HG02642 (cell line): ENCODE results near the gene COMP.

Experiments used
- ATAC-seq: cut with Tn5 transposase; IDR thresholded peaks from one replicate; pipeline ENCODE4 v1.9.1; 2021; ENCODE audit warnings: mild to moderate bottlenecking; ENCODE audit not compliant: unreplicated experiment, poor library complexity

Gene COMP

DNA sequence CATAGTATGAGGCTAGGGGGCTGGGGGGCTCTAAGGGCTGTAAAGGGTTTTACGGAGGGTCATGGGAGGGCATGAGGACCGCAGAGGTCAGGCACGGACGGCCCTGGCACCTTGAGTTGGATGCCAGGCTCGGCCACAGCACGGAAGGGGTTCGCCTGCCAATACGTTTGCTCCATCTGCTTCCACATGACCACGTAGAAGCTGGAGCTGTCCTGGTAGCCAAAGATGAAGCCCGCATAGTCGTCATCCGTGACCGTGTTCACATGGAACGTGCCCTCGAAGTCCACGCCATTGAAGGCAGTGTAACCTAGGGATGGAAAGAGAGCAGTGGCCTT lies 6.4 kb downstream of the COMP start:
- no peak for ATAC-seq

DNA sequence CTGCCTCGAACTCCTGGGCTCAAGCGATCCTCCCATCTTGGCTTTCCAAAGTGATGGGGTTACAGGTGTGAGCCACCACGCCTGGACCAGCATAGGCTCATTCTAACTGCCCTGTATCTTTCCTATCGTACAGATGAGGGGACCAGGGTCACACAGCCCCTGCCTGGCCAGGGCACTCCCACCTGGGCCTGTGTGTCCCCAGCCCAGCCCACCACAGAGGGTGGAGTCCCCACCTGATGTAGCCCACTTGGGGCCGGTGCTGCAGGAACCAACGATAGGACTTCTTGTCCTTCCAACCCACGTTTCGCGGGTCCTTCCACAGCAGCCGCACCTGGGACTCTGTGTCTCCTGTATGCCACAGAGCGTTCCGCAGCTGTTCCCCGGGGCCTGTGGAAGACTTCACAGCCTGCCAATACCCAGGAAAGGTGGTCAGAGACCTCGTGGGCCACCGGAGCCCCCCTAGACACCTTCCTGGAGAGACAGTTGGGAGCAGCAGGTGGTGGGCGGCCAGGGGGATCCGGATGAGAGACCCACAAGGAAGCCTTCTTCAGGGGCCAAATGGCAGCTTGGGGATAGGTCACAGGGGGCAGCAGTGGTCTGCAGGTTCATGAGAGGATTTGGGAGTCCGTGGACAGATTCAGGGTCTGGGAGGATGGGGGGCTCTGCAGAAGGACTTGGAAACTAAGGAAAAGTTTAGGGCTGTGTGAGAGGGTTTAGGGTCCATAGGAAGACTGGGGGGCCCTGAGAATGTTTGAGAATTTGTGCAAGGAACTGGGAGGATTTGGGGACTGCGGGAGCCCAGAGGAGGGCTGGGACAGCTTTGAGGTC lies 6.9 kb downstream of the COMP start:
- ATAC-seq: no peak

DNA sequence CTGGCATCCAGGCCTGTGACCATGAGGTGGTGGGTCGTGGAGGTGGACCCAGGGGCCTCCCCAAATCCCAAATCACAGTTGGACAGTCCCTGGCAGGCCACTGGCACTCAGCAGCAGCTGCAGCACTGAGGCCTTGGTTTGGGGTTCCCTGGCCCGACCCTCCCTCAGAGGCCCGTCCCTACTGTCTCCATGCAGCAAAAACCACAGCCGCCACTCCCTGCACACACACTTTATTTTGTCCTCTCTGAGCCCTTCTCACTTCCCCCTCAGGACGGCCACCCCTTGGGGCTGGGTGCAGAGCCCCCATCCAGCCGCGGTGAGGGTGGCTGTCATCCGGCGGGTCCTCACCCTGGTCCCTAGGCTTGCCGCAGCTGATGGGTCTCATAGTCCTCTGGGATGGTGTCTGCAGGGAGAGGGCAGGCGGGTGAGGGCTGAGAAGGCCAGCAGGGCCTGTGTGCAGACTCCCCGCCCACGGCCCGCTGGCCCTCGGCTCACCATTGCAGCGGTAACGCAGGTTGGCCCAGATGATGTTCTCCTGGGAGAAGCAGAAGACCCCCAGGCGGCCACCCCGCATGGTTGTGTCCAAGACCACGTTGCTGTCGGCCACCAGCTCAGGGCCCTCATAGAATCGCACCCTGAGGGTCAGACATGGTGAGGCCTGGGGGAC lies 8.4 kb downstream of the COMP start:
- ATAC-seq: no peak

DNA sequence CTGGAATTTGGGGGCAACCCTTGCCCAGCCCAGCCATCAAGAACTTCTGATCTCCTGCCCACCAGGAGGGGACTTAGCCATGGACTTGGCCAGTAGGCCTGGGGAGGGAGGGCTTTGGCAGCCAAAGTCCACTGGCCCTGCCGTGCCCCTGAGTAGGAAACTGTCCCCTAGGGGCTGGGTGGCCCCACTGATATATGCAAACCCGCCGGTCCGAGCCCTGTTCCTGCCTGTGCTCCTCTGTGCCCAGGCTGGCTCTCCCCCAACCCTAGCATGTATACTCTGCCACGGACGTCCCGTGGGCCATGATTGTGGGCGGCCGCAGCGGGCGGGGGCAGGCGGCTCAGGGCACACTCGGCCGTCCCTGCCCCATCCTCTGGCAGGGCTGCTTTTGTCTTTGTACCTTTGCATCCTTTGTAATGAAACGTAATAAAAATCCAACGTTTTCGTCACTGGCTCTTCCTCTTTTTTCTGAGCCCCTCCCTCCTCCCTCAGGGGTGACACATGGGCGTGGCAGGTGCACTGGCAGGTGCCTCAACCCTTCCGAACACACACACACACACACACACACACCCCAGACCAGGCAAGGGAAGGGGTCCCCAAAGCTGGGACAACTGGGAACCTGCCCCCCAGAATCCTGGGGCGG lies 9.1 kb downstream of the COMP start:
- no peak for ATAC-seq

DNA sequence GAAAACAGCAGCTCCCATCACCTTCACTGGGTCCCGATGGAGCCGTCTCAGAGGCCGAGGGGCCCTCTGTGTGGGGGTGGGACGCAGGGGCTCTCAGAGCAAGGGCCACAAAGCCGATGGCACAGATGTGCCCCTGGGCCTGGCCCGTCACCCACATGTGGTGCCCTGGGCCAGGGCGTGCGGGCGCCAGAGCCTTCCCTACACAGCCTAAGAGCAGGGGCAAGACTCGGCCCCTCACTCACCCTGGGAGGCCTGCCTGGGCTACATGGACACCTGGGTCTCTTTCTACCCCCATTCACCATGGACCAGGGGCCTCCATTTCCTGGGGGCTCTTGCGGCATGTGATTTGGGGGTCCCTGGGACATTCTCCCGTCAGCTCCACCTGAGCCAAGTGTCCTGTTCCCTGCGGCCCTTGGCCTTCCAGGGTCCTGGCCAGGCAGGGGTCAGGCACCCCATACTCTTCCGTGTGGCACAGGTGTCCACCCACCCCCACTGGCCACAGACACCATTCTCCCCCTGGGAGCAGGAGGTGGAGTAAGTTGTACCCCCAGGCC lies 10.0 kb downstream of the COMP start:
- ATAC-seq: no peak

DNA sequence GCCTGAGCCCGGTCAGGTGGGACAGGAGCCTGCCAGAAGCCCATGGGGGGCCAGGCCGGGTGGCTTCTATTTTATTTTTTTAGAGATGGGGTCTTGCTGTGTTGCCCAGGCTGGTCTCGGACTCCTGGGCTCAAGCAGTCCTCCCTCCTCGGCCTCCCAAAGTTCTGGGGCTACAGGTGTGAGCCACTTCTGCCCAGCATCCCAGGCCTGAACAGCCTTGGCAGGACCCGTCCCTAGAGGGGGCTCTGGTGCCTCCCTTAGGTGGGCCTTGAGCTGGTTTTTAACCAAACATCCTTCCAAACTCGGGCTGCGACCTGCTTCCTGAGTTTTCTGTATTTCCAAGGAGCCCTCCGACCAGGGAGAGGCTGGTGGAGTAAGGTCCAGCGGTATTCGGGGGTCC lies 10.5 kb downstream of the COMP start:
- no peak for ATAC-seq

DNA sequence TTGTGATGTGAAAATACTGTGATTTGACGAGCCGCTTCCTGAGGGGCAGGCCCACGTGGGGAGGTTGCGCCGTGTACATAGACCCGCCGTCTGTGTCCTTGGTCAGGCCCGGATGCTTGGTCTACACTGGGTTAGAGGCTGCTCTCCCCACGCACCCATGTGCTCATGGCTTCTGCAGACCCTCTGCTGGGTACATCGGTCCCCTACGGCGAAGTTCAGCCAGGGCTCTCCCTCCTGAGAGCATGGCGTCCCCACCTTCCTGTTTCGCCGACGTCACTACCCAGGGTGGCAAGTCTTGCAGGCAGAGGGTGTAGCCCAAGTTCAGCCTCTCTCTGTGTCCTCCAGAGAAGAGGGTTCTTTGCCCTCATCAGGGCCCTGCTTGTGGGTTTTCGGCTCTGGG lies 11.0 kb downstream of the COMP start:
- no peak for ATAC-seq

DNA sequence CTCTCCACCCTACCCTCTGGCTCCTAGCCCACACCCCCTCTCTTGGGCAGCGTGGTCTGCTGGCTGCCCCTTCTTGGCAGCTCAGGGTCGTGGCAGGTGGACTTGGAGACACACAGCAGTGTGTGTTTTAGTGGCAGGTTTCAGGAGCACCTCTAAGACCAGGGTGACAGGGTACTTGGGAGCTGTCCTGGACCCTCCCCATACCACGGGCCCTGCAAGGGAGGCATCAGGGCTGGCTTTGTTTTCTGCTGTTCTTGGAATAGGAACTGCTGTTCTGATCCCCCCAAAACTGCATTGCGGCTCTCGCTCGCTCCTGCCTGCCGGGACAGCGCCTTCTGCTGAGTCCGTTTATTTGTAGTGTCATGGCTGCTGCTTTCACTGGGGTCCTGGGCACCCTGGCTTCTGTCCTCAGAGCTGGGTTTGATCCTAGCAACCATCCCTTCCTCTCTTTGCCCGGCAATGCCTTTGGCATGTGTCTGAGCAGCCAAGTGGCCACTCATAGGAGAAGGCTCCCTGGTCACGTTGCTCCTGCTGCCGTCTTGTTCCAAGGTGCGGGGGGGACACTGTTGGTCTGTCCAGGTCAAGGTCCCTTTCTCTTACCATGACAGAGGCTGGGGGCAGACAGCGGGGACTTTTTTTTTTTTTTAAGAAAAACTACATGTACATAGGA lies 12.1 kb downstream of the COMP start:
- ATAC-seq: no peak

DNA sequence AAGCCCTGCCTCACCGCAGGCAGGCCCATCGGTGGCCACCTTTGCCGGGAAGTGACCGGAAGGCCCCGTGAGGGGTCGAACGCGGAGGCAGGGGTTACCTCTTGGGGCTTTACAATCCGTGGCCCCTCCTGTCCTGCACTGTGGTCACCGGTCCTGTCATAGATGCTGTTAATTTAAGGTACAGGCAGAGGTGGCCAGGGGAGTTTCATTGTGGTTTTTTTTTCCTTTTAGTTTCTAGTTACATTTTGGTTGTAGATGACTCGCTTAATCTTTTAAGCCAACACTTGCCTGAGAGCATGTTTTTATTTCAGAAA lies 13.1 kb downstream of the COMP start:
- no peak for ATAC-seq

DNA sequence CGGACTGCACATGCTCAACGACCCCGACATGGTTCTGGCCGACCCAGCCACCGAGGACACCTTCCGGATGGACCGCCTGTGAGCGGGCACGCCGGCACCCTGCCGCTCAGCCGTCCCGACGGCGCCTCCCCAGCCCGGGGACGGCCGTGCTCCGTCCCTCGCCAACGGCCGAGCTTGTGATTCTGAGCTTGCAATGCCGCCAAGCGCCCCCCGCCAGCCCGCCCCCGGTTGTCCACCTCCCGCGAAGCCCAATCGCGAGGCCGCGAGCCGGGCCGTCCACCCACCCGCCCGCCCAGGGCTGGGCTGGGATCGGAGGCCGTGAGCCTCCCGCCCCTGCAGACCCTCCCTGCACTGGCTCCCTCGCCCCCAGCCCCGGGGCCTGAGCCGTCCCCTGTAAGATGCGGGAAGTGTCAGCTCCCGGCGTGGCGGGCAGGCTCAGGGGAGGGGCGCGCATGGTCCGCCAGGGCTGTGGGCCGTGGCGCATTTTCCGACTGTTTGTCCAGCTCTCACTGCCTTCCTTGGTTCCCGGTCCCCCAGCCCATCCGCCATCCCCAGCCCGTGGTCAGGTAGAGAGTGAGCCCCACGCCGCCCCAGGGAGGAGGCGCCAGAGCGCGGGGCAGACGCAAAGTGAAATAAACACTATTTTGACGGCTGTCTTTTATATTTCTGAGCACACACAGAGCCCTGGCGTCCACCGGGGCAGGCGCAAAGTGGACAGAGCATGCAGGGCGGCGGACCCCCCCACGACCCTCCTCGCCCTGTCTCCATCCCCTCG lies 13.6 kb downstream of the COMP start:
- ATAC-seq: no peak

DNA sequence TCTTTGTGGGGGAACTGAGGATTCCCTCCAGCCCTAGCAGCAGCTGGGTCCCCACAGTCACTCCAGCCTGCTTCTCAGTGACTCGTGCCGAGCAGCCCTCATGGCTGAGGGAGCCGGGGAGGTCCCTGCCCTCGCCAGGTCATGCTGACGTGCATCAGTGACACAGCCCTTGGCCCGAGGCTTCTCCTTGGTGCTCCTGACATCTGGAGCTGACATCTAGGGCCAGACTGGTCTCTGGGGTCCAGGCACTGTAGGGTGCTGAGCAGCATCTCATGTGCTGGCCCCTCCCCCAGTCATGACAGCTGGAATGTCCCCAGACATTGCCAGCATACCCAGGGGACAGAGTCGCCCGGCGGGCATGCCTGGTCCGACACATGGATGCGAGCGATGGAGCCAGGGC lies 14.4 kb downstream of the COMP start:
- ATAC-seq: no peak

DNA sequence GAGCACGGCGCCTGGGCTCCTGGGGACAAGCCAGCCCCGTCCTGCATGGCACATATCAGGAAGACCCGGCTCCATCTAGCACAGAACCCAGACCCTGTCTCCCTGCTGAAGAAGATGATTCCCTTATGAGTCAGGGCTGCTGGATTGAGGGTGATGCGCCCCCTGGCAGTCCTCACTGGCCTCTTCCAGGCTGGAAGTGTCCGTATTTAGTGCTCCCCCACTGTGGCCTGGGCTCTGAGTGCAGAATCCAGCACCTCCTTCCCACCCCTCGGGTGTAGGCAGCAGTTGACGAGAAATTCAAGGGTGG lies 14.9 kb downstream of the COMP start:
- no peak for ATAC-seq

DNA sequence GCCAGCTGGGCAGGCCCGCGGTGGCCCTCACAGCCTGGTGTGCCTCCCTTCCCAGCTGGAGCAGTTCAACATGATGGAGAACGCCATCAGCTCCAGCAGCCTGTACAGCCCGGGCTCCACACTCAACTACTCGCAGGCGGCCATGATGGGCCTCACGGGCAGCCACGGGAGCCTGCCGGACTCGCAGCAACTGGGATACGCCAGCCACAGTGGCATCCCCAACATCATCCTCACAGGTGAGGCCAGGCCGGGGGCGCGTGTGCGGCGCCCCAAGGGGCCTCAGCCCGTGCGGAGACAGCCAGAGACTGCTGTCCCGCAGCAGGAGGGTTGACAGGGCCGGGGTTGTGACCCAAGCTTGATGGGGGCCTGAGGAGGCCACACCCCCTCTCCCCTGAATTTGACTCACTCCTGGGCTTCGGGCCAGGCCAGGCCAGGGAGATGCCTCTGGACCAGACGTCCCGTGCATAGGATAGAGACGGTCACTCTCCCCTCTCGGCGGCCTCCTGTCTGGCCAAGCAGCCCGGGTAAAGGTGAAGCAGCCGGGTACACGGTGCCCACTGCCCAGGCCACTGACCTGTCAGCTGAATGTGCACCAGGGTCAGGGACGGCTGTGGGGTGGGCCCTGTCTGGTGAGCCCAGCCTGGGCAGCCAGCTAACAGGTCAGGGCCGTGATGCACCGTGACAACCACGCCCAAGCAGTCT lies 15.4 kb downstream of the COMP start:
- no peak for ATAC-seq

DNA sequence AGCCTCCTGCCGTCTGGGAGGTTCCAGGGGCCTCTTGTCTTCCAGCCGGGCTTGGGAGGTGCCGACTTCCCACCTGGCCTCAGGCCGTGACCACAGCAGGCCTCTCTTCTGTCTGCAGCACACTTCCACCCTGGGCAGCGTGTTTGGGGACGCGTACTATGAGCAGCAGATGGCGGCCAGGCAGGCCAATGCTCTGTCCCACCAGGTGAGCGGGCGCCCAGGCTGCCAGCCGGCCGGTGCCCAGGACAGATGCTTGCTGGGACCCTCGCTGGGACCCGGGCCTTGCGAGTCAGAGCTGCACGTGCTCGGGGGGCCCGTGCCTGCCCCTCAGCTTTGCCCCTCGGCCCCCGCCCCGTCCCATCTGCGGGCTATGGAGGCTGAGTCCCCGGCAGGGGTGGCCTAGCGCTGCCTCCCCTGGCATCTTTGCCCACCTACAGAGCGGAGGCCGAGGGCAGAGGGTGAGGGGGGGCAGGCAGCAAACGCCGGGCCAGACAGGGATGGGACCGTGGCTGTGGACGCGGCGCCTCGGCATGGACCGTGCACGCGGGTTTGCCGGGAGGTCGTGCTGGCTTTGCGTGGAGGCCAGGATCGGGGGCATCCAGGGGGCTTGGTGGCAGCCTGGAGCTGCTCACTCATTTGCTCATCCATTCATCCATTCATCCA lies 16.2 kb downstream of the COMP start:
- no peak for ATAC-seq

DNA sequence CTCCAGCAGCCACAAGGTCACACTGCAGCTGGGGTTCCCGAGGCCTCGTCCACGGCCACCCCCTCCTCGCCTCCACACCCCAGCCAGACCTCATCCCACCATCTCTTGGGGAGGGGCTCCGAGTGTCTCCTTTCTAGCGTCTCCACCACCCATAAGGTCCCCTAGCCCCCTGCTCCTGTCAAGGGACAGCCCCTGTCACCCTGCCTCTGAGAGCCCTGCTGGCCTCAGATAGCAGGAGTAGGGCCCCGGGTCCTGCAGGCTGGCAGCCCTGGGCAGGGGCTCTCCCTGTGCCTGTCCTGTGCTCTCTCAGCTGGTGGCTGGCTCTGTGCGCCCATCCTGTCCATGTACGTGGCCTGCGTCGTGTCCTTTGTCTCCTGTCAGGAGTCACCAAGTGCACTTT lies 17.0 kb downstream of the COMP start:
- ATAC-seq: no peak

DNA sequence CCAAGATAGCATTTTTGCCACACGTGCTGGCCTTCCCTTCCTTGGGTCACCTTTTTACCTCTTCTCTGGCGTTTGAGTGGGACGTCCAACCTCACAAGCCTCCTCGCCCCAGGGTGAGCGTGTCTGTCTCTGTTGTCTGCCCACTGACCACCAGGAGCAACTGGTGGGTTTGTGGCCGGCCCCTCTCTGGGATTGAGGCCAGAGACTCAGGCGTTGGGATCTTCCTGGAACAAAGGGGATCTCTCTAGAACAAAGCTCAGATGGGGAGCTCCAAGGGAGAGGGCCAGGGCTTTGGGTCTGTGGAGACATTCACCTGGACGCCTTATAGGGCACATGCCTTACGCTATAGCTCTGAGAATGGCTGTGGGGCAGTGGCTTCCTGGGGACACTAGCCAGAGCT lies 17.4 kb downstream of the COMP start:
- no peak for ATAC-seq

DNA sequence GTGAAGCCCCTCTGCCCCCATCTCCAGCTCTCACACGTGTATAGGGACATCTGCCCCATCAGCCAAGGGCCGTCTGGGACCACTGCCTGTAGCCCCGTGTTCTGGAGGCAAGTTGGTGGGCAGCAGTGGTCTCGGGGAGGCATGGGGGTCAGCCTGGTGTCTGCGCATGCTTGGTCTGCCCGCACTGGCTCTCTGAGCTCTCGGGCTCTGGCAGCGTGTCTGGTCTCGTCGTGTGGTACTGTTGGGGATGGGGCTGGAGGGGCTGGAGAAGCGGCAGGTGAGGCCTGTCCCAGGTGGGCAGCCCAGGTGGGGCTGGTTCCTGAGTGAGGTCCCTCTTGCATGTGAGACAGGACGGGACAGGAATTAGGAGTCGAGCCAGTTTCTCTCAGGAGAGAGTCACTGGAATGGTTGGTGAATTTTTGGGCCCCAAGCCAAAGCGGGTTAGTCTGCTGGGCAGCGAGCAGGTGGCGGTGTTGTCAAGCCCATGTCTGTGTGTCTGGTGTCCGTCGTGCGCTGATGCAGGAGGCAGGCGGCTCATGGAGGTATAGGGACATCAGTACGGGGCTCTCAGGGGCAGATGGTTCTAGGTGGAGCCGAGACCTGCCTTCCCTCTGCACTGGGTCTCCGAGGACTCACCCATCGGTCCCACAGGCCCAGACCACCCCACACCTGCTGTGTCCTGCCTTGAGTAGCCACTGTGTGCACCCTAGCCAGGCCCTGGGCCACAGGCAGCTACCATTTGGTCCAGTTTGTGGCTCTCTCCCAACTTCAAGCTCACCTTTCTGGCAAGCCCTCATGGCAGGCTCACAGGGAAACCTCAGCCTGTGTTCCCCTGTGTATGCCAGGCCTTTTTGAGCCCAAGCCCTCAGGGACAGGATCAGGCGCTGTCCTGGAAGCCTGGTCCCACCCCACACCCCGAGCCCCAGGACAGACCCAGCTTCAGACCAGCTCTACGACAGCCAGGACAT lies 18.2 kb downstream of the COMP start:
- no peak for ATAC-seq
